GM19351 (cell line): ENCODE measurements around the gene PKLR.
"Not testable (repeated sequence)": the region's sequence is repeated elsewhere in the genome, so short reads cannot be mapped to it uniquely, and the experiment has no call there.

ENCODE experiments used
- ATAC-seq: cut with Tn5 transposase; IDR thresholded peaks from one replicate; pipeline ENCODE4 v1.9.1; 2021; ENCODE audit warnings: mild to moderate bottlenecking, moderate library complexity; ENCODE audit not compliant: unreplicated experiment

PKLR gene

DNA sequence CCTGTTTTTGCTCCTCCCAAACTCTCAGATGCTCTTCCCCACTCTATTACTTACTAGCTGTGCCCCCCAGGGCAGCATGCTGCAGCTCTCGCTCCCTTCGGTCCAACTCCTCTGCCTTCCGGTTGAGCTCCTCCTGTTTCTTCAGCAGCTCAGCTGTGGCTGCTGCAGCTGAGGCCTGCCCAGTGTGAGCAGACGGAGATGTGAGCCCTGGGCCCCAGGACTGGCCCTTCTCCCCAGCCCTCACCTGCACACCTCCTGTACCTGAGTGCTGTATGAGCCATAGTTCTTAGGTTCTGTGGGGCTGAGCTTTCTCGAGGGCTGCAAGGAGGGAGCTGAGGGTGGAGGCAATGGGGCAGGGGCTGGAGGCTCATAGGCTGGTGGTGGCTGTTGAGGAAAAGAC, 41.0 kb downstream of the PKLR start:
- ATAC-seq, result no peak

- no peak for ATAC-seq
Measured at GRCh38 chr1:155256058-155256852, 45.0 kb downstream of the PKLR start.

DNA sequence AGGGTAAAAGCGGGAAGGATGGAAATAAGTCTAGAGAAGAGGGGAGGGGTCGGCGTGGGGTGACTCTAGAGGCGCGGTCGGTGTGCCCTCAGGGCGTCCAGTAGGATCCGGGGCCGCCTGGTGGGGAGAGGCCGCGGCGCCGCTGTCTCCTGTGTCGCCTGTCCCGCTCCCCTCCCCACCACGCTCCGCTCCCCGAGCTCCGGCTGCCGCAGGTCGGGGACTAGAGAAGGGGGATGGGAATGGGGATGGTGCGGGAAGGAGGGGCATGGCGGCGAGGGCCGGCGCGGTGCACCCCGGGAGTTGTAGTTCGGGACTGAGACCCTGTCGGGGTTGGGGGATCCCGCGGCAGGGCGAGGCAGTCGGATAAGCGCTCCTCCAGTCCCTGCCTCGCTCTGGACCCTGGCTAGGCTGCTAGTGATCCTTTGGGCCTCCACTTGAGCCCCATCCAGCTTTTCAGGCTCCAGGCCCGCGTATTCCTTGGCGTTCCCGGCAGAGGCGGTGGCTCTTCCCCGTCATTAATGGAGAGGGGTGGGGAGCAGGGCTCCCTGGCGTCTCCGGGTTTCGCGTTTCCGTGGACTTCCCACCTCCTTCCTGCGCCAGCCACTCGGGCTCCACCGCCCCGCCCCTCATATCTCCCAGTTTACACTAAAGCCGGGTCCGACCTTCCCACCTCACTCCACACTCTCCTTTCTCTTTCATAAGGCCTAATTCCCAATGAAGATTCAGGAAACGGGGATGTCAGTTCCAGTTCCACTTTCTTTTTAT, 45.8 kb downstream of the PKLR start, which contains the start of gene ENTREP3:
TSS of gene ENTREP3 (minus strand) at position 241 of the 765 bp plus-strand sequence. CDS start 606 bp downstream, outside the sequence.
- ATAC-seq, result peak; percentile 60

DNA sequence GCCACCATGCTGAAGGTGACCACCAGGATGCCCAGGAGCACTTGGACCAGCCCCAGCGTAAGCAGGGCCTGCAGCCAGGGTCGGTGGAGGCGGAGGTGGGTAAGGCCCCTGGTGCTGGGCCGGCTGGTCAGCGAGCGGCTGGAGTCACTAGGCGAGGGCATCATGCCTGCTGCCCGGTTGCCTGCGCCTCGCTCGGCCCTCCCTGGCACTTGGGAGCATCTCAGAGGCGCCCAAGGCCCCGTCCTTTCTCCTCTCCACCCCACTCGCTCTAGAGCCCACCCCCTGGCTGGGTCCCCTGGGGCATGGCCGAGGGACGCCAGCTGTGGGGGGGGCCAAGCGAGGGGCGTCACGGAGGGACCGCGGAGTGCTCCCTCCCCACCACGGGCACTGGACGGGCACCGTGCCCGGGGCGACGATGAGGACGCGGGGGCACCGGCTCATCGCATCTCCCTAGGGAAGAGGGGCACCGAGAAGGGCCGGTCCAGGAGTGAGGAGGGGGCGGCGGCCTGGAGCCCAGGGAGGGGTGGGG, 46.5 kb downstream of the PKLR start:
- ATAC-seq, result no peak

- no peak for ATAC-seq
Measured at GRCh38 chr1:155254228-155254713, 47.0 kb downstream of the PKLR start.

DNA sequence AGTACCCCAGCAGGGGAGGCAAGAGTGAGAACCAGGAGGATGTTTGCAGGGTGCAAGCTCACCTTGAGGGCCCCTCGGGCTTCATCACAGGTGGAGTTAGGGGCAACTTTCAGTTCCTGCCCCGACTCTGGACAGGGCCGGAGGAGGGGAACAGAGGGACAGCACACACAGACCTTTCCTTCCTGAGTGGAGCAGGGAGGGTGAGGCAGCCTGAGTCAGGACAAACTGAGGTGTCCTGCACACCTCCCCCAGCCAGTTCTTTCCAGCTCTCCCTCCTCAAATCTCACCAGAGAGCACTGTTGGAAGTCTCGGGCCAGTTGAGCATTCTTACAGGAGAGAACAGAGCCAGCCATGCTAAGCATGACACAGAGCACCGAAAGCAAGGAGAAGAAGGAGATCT, 47.4 kb downstream of the PKLR start:
- ATAC-seq, result no peak

- ATAC-seq, result no peak
Measured at GRCh38 chr1:155253208-155253607, 48.0 kb downstream of the PKLR start.

DNA sequence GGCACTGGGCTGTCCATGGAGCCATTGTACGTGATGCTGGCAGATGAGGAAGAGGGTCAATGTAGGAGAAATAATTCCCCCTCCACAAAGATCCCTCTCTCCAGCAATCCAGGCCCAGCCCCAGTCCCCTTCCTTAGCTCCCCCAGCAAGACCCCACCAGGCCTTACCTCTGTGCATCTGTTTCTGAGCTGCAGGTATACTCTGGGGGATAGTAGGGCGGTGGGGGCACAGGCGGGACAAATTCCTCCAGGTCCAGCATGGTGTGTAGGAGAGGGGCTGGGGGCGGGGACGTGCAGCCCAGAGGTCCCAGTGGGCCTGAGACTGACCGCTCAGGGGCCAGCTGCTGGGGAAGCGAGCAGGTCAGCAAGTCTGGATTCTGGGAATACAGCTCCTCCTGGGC, 49.7 kb downstream of the PKLR start:
- no peak for ATAC-seq

GRCh38 chr1:155250633-155251449, 50.4 kb downstream of the PKLR start:
- peak; percentile 86 for ATAC-seq

- ATAC-seq, result no peak
Measured at GRCh38 chr1:155250246-155250632, 51.0 kb downstream of the PKLR start.

GRCh38 chr1:155247667-155248553, 53.3 kb downstream of the PKLR start:
- no peak for ATAC-seq

DNA sequence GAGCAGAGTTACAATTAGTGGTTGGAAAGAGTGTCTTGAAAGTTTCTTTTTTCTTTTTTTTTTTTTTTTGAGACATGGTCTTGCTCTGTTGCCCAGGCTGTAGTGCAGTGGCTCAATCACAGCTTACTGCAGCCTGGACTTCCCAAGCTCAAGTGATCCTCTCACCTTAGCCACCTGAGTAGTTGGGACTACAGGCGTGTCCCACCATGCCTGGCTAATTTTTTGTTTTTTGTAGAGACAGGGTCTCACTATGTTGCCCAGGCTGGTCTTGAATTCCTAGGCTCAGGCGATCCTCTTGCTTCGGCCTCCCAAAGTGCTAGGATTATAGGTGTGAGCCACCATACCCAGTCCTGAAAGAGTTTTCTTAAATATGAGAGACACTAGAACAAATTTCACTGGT, 54.4 kb downstream of the PKLR start:
- not testable (repeated sequence) for ATAC-seq

DNA sequence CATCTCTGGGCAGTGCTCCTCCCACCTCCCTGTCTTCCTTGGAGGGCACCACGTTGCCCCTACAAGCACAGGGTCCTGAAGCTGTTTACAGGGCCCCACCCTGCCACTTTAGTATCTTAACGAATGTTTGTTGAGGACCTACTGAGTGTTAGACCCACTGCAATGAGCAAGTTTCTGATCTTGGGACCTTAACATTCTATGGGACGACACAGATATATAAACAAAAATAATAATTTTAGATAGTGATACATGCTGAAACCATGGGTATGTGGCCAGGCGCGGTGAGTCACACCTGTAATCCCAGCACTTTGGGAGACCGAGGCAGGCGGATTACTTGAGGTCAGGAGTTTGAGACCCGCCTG, 56.1 kb downstream of the PKLR start:
- ATAC-seq, result no peak

- peak; percentile 91 for ATAC-seq
Measured at GRCh38 chr1:155244368-155245162, 56.7 kb downstream of the PKLR start.

GRCh38 chr1:155242805-155243358, 58.4 kb downstream of the PKLR start:
- ATAC-seq, result no peak

DNA sequence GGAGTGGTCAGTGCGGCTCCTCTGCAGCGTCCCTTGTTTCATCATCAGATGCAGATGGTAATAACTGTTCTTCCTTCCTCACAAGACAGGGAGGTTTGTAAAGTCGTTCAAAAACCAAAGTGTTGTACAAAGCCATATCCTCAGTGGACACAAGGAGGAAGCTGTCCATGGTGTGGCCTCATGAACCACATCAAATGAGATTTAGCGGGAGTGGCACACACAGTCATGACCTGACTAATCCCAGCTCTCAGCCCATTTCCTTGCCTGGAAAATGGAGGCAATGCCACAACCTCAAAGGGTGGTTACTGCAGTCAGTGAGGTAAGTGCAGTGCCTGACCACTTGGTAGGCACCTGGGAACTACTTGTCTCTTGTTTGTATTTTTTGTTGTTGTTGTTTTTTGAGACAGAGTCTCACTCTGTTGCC, 59.4 kb downstream of the PKLR start:
- ATAC-seq, result no peak

- no peak for ATAC-seq
Measured at GRCh38 chr1:155241069-155241679, 60.1 kb downstream of the PKLR start.
